Measurements from ENCODE around the gene HMGA1. TPM values are rescaled to one million over a fixed set of nuclear protein-coding genes. Genes with fewer than 3 reads are reported as not detected.
"Not testable (repeated sequence)": the region's sequence is repeated elsewhere in the genome, so short reads cannot be mapped to it uniquely, and the experiment has no call there.

Gene HMGA1
- total RNA-seq, 2 donors from 2014 or later: 32.5 to 36.2 TPM

DNA sequence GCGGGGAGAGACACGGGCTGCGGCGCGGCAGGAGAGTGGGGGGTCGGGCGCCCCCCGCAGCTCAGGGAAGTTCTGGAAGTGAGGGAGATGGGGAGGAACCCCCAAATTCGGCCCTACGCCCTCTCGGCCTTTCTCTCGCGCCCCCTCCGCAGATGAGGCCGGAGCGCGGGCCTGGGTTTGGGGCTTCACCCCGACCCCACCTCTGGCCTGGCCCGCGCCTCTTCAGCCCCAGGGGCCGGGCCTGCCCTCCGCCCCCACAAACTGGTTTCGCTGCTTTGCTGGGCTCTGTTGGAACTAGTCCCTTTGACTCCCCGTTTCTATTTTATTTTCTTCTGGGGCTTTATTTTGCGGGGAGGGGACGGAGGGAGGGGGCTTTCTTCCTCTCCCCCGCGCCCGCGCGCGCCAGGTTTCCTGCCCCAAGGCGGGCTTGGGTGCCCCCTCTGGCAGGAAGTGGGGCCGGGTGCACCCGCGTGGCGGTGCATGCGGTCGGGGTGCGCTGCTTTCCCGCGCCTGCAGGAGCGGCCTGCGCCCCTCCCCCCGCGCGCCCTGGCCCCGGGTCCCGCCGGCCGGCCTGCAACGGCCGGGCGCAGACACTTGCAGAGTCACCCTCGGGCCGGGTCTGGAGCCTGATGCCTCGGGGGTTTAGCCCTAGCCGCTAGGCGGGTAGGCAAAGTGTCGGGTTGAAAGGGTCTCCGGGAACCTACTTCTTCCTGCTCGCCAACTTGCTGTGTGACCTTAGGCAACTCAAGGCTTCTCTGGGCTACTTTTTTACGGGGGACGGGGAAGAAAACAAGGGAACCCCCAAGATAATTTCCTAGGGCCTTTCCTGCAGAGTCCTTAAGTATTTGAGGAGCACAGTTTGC lies 1.3 kb downstream of the HMGA1 start:
- no peak for DNase-seq
- ATAC-seq: peak; percentile 7 to 14
- intact Hi-C loops (cut with DNase I): loop anchor here in 1 of 2 donors (2.0 kb wide), 1 partner anchor 41 kb away; no protein-coding TSS in a partner anchor

GRCh38 chr6:34238585-34239499 lies 2.2 kb downstream of the HMGA1 start:
- intact Hi-C loops (cut with DNase I): loop anchor here in 1 of 2 donors (2.0 kb wide), 1 partner anchor 42 kb away; no protein-coding TSS in a partner anchor
- no peak for ATAC-seq
- no peak for DNase-seq

- no peak for ATAC-seq
- no peak for DNase-seq
- intact Hi-C loops (cut with DNase I): loop anchor here in 1 of 2 donors (2.0 kb wide), 1 partner anchor 43 kb away; no protein-coding TSS in a partner anchor
Observed at GRCh38 chr6:34239500-34239825, 2.8 kb downstream of the HMGA1 start.

GRCh38 chr6:34239893-34240292 lies 3.2 kb downstream of the HMGA1 start:
- DNase-seq: no peak
- intact Hi-C loops (cut with DNase I): loop anchor here in 1 of 2 donors (2.0 kb wide), 1 partner anchor 43 kb away; no protein-coding TSS in a partner anchor
- no peak for ATAC-seq

- intact Hi-C loops (cut with DNase I): no loop called here
- DNase-seq: no peak
- ATAC-seq: no peak
Observed at GRCh38 chr6:34240329-34241248, 3.9 kb downstream of the HMGA1 start.

DNA sequence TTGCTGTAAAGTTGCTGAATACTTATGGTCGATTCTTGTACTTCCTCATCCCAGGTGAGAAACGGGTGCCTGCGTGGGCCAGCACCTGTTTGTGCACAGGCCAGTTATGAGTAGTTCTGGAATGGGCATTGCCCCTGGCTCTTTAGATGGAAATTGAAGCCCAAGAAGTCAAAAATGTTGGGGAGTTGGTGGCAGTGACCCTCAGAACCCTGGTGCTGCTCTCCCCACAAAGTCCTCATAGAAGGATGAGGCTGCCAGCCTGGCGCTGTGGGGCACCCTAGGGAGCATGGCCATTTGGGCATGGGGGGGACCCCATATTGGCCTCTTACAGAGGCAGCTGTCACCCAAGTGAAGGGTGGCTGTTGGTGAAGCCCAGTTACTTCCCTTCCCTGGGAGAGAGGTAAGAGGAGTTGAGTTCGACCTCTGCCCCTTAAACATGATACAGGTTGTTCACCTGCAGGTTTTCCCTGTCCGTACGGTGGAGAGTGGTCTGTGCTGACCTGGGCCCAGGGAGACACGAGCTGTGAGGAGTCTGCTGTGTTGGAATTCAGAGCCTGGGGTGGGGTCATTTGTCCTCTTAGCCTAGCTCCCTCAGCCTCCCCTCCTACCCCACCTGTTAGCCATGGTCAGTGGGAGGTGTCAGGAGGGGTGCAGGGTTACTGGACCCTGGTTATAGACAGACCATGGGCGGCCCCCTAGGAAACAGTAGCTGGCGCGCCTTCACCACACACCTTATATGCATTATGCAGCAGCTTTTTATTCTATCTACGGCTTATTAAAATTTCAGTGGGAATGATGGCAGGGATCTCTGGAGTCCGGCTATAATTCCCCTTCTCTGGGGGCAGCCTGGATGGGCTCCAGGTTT lies 4.9 kb downstream of the HMGA1 start:
- DNase-seq: no peak
- intact Hi-C loops (cut with DNase I): no loop called here
- no peak for ATAC-seq

- ATAC-seq: no peak
- intact Hi-C loops (cut with DNase I): no loop called here
- no peak for DNase-seq
Observed at GRCh38 chr6:34242252-34243130, 5.8 kb downstream of the HMGA1 start.

- ATAC-seq: no peak
- no peak for DNase-seq
- intact Hi-C loops (cut with DNase I): no loop called here
Observed at GRCh38 chr6:34243131-34243771, 6.6 kb downstream of the HMGA1 start.

DNA sequence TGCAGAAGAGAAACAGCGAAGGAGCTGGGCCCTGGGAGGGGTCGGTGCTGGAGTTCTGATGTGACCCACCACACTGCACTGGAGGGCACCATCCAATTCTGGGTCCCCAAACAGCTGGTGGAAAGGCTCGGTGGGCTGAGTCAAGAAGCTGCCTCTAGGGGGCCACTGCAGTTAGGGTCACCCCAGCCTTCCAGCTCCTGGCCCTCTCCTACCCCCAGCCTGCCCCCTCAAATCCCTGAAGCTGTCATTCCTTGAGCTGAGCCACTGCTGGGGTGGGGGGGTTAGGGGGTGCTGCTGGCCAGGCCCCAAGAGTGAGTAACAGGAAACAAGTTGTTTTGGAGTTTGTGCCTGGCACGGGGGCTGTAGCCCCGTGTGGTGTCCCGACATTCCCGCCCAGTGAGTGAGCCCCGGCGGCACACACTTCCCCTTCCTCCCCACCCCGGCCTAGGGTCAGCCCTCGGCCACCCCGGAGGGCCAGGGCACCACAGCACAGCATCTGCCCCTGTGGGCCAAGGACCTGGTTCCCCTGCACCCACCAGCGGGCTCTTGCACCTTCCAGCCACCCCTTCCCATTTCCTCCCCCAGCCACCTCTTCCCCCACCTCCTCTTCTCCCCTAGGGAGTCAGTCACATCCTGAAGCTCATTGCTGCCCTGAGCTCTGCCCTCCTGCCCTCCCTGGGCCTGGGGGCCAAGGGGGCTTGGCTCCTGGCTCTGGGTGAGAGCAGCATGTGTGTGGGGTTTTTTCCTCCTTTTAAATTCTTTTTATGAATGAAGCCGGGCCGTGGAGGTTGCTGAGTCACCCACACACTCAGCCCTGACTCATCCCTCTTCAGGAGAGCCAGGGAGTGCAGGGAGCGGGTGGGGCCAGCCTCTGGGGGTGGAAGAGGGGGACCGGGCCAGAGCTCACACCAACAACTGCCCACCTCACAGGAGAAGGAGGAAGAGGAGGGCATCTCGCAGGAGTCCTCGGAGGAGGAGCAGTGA lies 7.5 kb downstream of the HMGA1 start:
- ATAC-seq: peak in 1 of 2 donors; percentile 69
- DNase-seq: peak; percentile 84
- intact Hi-C loops (cut with DNase I): no loop called here

DNA sequence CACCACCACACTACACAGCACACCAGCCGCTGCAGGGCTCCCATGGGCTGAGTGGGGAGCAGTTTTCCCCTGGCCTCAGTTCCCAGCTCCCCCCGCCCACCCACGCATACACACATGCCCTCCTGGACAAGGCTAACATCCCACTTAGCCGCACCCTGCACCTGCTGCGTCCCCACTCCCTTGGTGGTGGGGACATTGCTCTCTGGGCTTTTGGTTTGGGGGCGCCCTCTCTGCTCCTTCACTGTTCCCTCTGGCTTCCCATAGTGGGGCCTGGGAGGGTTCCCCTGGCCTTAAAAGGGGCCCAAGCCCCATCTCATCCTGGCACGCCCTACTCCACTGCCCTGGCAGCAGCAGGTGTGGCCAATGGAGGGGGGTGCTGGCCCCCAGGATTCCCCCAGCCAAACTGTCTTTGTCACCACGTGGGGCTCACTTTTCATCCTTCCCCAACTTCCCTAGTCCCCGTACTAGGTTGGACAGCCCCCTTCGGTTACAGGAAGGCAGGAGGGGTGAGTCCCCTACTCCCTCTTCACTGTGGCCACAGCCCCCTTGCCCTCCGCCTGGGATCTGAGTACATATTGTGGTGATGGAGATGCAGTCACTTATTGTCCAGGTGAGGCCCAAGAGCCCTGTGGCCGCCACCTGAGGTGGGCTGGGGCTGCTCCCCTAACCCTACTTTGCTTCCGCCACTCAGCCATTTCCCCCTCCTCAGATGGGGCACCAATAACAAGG lies 8.5 kb downstream of the HMGA1 start:
- ATAC-seq; DNase-seq; intact Hi-C loops (cut with DNase I): not testable (repeated sequence)

GRCh38 chr6:34245761-34246140 lies 9.1 kb downstream of the HMGA1 start:
- ATAC-seq; intact Hi-C loops (cut with DNase I); DNase-seq: not testable (repeated sequence)

DNA sequence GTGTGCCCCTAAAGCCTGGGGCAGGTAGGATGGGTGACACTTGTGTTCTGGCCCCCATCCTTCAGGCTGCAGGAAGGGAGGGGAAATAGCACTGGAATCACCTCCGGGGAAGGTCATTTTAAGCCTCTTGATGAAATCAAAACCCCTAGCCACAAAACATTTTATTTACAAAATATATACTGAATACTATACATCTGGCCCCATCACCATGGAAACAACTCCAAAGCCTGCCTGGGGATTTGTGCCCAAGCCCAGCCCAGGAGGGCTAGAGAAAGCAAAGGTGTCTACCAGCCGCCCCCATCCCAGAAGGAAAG lies 9.5 kb downstream of the HMGA1 start:
- ATAC-seq (no peak), DNase-seq (no peak)
- intact Hi-C loops (cut with DNase I): no loop called here

DNA sequence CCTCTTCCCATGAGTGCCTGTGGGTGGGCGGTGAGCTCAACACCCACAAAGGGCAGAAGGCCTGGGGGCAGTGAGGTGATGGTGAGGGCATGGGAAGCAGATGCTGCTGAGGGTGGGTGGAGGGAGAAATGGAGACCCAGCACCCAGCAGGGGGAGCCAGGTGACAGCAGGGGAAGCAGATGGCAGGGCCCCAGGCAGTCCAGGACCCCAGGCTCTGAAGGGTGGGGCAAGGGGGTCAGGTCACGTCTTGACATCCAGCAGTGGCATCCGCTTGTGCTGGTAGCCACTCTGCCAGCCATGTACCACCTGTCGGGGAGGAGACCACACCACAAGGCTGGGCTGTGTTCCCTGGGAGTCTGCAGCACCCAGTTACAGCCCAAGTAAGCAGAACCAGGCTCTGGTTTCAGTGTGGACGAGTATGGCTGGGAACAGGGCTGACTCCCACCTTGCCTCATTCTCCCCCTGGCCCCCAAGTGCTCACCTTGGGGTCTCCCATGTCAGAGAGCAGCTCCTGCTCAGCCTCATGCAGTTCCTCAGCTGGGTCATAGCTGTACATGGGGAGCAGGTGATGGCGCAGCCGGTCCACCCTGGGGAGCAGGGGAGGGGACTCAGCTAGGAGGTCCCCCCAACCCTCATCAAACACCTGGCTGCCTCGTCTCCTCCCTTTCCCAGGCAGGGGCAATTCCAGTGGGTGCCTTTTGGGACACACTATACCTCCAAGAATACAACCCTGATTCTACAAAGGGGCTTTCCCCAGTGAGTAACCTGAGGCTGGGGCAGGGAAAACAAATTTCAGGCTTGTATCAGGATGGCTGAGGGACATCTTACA lies 10.1 kb downstream of the HMGA1 start:
- DNase-seq (no peak), ATAC-seq (no peak)
- intact Hi-C loops (cut with DNase I): no loop called here

Measured in left cardiac atrium (tissue), 4 donors.